GOT3 (cell line): ENCODE measurements around the gene FAT3.

Source experiments
- DNase-seq: peaks from one replicate; lab custom pipeline; 2025; ENCODE audit warnings: mixed read lengths; lab: John Stamatoyannopoulos, UW

The FAT3 gene

GRCh38 chr11:92224407-92225124 lies at the start of gene FAT3:
TSS of gene FAT3 (plus strand) at chr11:92224818. CDS start at chr11:92352113, 127,295 bp downstream.
- no peak for DNase-seq

- DNase-seq = no peak
Observed at GRCh38 chr11:92179017-92179670, 45.5 kb upstream of the FAT3 start.

- no peak for DNase-seq
Observed at GRCh38 chr11:92180226-92180625, 44.4 kb upstream of the FAT3 start.

- DNase-seq = no peak
Observed at GRCh38 chr11:92180664-92181251, 43.9 kb upstream of the FAT3 start.

GRCh38 chr11:92190535-92191206 lies 33.9 kb upstream of the FAT3 start:
- DNase-seq = no peak

GRCh38 chr11:92192141-92192540 lies 32.5 kb upstream of the FAT3 start:
- DNase-seq = no peak

- DNase-seq = no peak
Observed at GRCh38 chr11:92198268-92198667, 26.4 kb upstream of the FAT3 start.

- DNase-seq = no peak
Observed at GRCh38 chr11:92199991-92200390, 24.6 kb upstream of the FAT3 start.

GRCh38 chr11:92204731-92205130 lies 19.9 kb upstream of the FAT3 start:
- DNase-seq = no peak

GRCh38 chr11:92206441-92206840 lies 18.2 kb upstream of the FAT3 start:
- DNase-seq = no peak

- DNase-seq = no peak
Observed at GRCh38 chr11:92211576-92212167, 12.9 kb upstream of the FAT3 start.

GRCh38 chr11:92212530-92212929 lies 12.1 kb upstream of the FAT3 start:
- no peak for DNase-seq

GRCh38 chr11:92216789-92217188 lies 7.8 kb upstream of the FAT3 start:
- DNase-seq = no peak

GRCh38 chr11:92219476-92219875 lies 5.1 kb upstream of the FAT3 start:
- DNase-seq = no peak

GRCh38 chr11:92222701-92223100 lies 1.9 kb upstream of the FAT3 start:
- no peak for DNase-seq

GRCh38 chr11:92224054-92224406 lies 588 bp upstream of the FAT3 start:
- DNase-seq = no peak

GRCh38 chr11:92225125-92225567 lies 528 bp downstream of the FAT3 start:
- no peak for DNase-seq

GRCh38 chr11:92225568-92226330 lies 1.1 kb downstream of the FAT3 start:
- DNase-seq = no peak

- DNase-seq = no peak
Observed at GRCh38 chr11:92226331-92227229, 2.0 kb downstream of the FAT3 start.

- no peak for DNase-seq
Observed at GRCh38 chr11:92227230-92227814, 2.7 kb downstream of the FAT3 start.
